Measurements from ENCODE around the gene JAZF1.

The JAZF1 gene

DNA sequence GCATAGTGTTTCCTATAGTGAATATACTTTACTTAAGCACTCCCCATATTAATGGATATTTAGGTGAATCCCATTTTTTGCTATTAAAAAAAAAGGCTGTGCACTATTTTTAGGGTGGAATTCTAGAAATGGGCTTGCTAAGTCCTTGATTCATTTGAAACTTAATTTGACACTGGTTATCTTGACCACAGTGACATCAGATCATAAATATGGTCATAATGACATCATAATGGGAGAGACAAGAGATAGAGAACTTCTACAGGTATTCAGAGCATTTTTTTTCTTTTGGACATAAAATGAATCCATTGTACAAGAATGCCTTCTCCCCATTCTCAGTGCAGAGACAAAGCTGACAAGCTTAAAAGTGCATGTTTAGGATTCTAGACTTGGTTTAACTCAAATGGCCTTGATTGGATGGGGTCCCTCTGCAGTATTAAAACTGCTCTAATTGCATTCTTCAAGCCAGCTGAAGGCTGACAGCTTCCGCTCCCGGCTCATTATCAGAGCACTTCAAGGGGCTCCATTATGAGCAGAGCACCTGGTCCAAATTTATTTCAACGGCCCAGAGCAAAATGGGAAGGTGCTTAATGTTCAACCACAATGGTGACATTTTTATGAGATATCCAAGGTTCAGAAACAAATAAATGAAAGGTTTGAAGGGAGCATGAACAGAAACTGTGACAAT, 104.8 kb downstream of the JAZF1 start:
- no peak for DNase-seq (ENCODE audit: low read depth)

DNA sequence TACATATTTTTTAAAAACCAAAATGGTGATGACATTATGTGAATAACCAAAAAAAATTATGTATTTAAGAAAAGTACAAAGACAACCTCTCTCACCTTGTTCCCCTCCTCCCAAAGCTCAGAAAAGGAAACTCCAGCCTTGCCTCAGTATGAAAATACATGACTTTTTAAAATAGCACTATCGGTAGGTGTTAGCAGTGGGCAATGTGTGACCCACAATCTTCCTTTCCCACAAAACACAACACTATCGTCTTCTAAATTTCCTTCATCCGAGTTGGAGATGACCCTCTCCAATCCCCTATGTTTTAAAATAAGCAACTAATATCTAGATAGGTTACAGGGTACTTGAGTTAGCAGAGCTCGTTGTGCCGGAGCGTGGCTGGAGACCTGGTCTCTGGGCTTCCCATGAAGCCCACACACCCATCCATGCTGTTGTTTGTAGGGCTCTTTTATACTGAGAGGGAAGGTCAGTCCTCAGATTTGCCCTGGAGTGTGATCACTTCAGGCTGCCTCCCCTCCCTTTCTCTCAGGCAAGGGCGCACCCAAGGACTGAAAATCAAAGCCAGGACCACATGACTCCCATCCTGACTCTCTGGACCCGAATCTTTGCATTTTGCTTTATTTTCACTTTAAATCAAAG, 107.6 kb downstream of the JAZF1 start:
- no peak for DNase-seq (ENCODE audit: low read depth)

DNA sequence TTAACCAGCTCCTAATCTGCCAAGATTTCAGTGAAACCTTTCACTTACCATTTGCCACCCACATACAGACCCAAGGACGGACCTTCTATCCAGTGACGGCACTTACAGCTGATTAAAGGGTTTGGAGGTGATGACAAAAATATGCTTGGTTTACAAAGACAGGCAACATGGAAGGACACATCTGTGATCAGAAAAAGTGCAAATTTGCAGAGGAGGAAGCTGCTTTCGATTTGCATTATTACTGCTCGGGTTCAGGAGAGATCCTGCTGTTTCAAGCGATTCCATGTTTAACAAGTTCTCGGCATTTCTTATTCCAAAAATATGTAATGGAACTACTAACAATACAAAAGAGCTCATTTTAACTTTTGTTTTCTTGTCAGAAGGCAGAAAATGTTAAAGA, 109.0 kb downstream of the JAZF1 start:
- DNase-seq (ENCODE audit: low read depth) = no peak

DNA sequence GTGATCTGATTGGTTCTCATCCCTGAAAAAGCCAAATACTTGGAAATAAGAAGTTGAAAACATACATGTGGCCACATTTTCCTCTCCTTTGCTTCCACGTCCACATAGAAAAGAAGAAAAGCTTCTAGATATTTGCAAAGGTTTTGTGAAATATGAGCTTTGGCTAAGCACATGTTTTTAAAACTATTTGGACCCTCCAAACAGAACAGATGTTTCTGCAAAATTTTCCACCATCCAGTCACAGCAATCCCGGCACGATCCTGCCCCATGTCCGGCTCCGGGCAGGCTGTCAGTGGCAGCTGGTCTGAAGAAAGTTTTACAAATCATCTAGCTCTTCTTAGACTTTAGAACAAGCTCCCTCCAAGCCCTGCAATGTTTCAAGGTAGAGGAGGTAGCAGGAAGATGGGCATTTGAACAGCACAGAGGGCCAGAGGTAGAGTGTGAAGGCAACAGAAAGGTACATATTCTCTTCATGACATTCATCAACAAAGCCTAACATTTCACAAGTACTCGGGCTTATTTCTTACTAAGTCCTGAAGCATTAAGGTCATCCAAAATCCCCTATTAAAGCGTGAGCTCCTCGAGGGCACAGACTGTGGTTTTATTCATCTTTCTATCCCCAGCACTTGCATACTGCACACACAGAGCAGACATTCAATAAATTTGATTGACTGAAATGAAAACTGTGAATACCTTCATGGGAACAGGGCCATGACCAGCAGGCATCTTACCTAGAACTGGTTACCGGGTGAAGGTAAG, 110.1 kb downstream of the JAZF1 start:
- DNase-seq (ENCODE audit: low read depth) = no peak

DNA sequence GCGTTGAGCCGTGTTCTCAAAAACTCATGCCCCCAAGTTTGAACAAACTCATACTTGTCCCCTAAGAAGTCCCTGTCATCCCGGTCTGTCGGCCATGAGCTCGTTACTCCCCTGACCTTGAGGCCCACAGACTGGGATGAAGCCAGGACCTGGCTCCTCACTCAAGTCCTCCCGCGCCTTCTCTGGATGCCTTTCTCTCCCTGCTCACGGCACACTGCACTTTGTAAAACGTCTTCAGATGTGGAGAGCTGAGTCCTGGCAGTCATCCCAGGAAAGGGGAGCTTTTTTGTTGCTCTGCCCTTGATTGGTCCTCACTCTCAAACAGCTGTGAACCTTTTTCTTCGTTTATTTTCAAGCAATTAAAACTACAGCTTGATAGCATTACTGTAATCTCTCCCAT, 110.8 kb downstream of the JAZF1 start:
- DNase-seq (ENCODE audit: low read depth) = no peak

DNA sequence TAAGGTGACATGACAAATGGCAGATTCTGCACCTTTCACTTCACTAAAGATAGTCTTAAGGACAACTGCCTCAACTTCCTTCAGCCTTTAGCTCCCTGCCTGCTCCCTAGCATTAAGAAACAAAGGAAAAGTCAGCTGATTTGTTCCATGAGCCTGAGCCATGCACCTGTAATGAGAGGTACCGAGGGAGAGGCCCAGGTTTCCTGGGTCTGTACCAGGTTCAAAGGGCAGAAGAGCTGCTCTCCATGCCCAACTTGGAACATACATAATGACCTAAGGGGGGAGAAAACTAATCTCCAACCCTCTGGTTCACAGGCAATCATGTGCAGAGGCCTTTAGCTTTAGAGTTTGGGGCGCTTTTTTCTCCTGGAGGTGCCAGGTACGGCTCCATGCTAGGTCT, 111.2 kb downstream of the JAZF1 start:
- no peak for DNase-seq (ENCODE audit: low read depth)

DNA sequence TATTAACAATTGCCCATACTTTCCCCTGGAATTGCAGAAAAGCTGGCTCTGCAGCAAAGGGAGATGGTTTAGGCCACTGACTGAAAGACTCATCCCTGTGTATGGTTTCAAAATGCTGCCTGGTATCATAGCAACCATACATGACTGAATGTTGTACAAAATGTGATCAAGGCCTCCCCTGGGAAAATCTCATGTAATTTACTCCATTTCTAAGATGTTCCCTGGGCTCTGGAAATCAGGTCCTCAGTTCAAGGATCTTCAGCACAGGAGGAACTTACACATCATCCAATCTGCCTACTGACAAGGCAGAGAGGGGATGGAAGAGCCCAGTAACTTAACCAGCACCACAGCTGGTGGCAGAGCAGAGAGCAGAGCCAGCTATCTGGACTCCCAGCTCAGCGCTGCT, 111.8 kb downstream of the JAZF1 start:
- no peak for DNase-seq (ENCODE audit: low read depth)

DNA sequence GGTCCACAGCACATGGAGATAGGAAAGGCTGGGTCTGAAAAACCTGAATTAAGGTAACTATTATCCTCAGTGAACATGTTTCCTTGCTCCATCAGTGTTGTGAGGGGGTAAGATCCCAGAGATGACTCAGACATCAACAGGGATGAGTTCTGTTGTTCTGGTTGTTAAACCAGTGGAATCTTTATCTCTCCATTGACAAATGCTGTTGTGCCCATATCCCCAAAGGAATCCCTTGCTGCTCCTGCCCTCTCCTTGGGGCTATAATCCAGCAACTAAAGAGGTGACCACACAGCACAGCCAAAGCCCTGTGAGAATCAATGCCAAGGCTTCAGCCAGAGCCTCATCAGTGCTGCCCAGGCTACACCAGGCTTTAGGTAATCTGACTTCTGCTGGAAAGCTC, 113.4 kb downstream of the JAZF1 start:
- DNase-seq (ENCODE audit: low read depth) = no peak

DNA sequence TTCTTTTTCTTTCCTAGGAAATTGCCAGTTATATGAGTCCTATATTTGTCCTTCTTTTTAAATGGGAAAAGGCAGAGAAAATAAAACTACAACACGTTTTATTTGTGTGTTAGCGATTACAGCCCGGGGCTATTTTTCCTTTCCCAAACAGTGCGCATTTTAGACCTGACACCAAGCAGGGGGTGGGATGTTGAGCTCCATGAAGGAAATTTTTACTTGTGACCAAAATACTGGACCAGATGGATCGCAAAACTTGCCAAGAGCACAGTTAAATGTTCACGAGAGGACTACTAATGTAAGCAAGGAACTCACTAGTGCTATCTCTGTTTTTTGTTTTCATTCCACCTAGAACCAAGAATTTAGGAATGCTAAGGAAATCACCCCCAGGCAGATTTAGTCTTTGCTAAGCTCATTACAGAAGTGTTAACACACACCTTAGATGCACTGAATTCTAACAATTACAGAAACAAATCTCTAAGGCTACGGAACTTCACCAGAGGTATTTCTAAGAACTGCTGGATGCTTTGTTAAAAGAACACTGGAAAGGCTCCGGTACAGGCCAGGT, 114.8 kb downstream of the JAZF1 start:
- DNase-seq (ENCODE audit: low read depth) = no peak

DNA sequence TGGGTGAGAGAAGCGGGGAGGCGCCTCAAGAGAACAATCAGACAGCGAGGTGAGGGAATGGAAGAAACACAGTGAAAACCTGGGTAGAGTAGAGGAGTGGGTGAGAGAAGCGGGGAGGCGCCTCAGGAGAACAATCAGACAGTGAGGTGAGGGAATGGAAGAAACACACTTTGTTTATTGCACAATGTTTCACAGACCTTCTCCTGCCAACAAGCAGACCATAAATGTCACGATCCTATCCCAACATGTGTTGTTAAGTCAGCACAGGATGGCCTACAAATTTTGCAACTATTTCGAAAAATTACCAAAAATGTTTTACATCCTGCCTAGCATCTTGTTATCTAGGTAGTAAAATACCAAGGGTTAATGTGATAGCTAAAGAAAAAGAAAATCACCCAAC, 115.3 kb downstream of the JAZF1 start:
- DNase-seq (ENCODE audit: low read depth) = no peak

DNA sequence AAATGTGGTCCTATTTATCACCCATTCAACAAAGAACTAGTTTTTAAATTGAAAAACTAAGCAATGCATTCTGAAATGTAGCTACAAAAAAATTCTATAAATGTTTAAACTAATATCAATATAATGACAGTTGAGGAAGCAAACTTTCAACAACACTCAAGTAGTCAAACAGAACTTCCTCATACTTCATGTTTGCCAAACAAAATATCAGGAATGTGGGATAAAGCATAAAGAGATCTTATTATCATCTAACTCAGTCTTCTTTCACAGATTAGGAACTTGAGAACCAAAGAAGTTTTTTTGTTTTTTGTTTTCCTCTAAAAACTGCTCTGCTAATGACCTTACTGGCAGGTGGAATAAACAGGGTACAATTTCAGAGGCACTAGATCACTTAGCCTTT, 116.2 kb downstream of the JAZF1 start:
- DNase-seq (ENCODE audit: low read depth) = no peak

DNA sequence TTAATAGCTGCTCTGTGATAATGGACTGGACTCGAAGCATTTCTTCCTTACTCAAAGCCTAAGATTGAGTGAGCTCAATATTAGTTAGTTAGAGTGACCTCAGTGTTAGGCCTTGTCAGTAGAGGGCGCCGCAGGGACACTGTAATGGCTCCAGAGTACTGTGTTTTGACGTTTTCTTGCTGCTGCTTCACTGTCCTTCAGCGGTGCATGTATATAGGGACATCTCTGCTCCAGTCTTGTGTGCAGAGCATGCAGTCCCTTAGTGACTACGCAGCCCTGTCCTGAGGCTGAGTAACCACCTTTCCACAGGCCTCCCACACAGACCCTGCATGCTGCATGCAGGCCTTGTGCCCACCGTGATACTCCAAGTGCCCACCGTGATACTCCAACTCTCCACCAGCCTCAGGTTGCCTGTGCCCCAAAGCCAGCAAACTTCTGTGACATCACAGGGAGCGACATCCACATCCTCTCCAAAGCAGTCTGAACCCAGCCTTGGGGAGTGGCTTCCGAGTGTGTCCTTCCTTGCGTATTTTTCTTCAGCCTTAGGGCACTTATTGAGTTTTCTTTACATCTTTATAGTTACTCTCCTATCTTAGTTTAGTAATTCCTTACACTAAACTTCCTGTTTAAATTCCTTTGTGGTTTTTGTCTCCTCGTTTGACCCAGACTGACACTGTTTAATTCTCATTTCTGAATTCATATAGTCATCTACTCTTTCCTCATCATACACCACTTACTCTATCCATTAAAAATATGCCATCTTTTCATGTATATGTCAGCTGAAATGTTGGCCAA, 118.2 kb downstream of the JAZF1 start:
- no peak for DNase-seq (ENCODE audit: low read depth)

DNA sequence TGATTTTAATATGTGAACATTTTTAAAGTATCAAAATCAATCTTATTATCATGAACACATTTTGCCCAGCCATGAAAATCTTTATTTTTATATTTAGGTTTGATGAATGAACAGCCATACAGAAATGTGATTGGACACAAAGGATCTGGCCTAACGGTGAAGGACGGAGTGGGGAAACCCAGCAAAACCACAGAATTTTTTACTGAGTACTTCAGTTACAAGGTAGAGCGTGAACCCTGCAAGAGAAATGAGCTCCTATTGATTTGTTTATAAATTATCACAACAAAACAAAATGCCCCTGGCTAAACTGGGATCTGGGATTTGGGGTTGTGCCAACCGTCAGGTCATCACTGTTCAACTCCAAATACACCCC, 118.8 kb downstream of the JAZF1 start:
- DNase-seq (ENCODE audit: low read depth) = no peak

DNA sequence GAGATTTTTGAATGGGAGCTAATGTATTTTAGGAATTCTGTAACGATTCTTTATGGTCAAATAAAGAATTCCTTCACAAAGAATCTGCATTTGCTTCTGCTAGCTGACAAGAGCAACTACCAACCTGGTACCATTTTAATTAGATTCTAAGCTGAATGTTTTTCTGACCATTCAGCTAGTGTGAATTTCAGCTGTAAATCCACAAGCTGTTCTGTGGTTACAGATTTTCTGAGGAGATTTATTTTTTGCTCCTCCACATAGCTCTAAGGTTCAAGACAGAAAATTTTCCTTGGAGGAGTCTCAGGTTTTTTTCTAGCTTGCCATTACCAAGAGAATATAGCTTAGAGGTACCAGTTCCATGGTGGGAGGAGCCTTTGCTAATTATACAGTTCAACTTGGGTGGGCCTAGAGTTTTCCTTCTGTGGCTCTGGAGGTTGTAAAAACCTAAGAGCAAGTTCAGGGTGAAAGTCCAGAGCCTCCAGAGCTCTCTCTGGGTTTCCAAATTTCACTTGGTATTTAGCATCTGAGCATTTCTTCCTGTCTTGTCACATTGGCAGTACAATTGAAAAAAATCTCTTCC, 120.1 kb downstream of the JAZF1 start:
- DNase-seq (ENCODE audit: low read depth) = no peak

DNA sequence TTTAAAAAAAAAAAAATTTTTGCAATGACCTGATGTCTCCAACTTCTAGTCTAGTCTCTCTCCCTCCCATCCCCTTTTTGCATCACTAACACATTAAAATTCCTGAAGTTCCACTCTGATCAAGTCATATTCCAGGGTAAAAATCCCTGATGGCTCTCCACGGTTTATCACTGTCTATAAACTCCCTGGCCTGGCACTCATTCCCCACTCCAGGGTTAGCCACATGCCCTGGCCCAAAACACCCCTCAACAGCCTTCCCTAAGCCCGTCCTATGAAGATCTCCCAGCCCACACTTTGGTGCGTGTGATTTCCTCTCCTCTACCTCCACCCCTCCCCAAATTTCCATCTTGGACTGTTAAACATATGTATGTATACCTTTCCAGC, 125.4 kb downstream of the JAZF1 start:
- DNase-seq (ENCODE audit: low read depth) = no peak

DNA sequence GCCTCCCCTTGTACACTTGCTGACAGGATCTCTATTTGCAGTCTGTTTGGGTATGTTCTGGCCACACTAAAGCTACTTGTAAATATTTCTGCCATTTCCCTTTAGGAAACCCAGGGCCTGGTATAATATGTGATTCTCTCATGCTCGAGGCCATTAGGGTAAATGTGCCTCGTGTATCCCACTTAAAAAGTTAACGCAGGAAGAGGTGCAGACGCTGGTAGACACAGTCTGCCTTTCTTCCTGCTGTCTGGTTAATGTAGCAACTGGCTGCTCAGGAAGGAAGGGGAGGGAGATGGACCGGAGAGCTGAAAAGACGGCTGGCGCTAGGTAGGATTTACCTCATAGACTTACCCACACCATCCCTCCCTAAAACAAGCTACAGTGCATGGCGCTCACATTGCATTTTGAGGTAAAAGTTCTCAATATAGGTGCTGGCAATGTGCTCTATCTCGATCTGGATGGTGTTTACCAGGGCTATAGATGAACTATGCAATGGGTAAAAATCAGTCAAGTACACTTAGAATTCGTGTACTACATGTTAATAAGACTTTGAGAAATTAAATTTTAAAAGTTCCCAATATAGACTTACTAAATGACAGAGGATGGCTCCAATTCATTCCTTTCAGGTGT, 125.9 kb downstream of the JAZF1 start:
- no peak for DNase-seq (ENCODE audit: low read depth)

DNA sequence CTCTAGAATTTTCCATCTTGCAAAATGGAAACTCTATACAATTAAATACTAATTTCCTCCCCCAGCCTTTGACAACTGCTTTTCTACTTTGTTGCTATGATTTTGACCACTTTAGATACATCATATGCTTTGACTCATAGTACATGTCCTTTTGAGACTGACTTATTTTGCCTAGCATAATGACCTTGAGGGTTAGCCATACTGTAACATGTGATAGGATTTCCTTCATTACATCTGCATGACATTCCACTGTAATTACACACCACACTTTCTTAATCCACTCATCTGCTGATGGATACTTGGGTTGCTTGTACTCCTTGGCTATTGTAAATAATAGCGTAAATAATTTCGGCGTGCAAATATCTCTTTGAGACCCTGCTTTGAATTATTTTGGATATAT, 127.7 kb downstream of the JAZF1 start:
- no peak for DNase-seq (ENCODE audit: low read depth)

DNA sequence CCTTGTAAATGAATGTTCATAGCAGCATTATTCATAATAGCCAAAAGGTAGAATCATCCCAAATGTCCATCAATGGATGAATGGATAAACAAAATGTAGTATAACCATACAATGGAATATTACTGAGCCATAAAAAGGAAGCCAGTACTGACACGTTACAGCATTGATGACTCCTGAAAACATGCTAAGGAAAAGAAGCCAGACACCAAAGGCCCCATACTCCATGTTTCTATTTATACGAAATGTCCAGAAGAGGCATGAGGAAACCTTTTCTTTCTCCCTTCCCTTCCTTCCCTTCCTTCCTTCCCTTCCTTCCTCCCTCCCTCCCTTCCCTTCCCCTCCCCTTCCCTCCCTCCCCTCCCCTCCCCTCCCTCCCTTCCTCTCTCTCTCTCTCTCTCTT, 131.9 kb downstream of the JAZF1 start:
- DNase-seq (ENCODE audit: low read depth) = no peak

DNA sequence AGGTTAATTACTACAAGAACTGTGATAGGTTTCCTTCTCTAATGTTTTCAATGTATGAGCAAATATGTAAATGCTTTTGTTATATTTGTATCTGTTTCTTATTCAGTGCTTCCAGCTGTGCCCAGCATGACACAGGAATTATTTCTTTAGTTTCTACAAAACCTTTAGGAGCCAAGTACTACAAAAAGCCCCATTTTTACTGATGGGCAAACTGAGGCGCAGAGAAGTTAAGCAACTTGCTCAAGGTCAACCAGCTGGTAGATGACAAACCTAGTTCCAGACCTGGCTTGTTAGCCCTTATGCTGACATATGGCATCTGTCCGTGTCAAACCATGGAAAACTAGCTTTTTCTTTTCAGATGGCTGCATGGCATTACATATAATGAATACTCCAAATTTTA, 134.6 kb downstream of the JAZF1 start:
- no peak for DNase-seq (ENCODE audit: low read depth)

DNA sequence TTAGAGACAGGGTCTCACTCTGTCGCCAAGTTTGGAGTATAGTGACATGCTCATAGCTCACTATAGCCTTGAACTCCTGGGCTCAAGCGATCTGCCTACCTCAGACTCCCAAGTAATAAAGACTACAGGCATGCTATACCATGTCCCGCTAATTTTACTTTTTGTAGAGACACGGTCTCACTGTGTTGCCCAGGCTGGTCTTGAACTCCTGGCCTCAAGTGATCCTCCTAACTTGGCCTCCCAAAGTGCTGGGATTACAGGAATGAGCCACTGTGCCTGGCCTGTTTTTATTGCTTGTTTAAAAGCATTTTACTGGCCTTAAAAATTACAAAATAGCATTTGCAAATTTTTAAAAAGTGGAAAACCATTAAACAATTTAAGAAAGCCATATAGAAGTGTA, 135.0 kb downstream of the JAZF1 start:
- no peak for DNase-seq (ENCODE audit: low read depth)

DNA sequence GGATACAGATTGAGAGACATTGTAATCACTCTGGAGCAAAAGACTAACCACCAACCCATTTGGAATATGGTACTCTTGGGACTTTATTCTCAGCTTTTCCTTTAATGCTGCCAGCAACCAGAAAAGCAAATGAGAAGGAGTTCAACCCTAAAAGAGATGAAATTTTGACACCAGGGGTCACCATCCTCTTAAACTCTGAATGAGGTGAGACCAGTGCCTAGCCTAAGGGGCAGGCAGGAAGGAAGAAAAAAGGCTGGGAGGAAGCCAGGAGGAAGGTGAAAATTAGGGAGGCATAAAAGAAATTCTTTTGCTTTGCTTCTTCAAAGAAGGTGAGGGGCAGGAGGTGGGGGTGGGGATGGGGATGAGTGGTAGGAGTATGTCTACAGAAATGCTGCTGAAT, 135.8 kb downstream of the JAZF1 start:
- no peak for DNase-seq (ENCODE audit: low read depth)

DNA sequence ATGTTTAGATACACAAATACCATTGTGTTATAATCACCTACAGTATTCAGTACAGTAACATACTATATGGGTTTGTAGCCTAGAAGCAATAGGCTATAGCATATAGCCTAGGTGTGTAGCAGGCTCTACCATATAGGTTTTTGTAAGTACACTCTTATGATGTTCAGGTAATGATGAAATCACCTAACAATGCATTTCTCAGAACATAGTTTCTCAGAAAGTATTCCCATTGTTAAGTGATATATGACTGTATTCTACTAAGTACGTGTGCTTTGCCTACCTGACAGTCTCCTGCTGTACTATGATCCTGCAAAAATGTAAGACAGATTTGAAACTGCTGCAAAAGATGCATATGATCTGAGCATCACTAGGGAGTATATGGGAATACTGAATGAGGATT, 137.9 kb downstream of the JAZF1 start:
- no peak for DNase-seq (ENCODE audit: low read depth)
